Naive B cell (primary cell): ENCODE measurements around the gene TOR1AIP2. TPM values are rescaled to one million over a fixed set of nuclear protein-coding genes. Genes with fewer than 3 reads are reported as not detected.
A peak's percentile ranks its signal among the peaks of the same experiment; 100 is the strongest.

Experiments used
- ATAC-seq, 2 donors: fragments of 150-1000 bp; cut with Tn5 transposase; 2 replicates each; pipeline ENCODE4 v1.10.0; 2021; ENCODE audit warnings: low read depth in 2 of 2, mild to moderate bottlenecking in 2 of 2, moderate library complexity in 2 of 2
- DNase-seq: peaks from one replicate; pipeline ENCODE4 v3.0.0; 2022
- H3K27ac Mint-ChIP-seq, 6 donors: one replicate each; pipeline ENCODE4 v1.8.0; 2020 to 2022; ENCODE audit warnings: mild to moderate bottlenecking in 6 of 6, mixed read lengths in 6 of 6, moderate library complexity in 5 of 6, inconsistent platforms in 2 of 6
- H3K27me3 Mint-ChIP-seq, 3 donors: one replicate each; pipeline ENCODE4 v1.8.0; 2021 to 2022; ENCODE audit warnings: mixed read lengths in 3 of 3, mild to moderate bottlenecking in 1 of 3
- H3K36me3 Mint-ChIP-seq, 2 donors: one replicate each; pipeline ENCODE4 v1.8.0; 2020 to 2022; ENCODE audit warnings: mixed read lengths in 2 of 2, inconsistent platforms in 1 of 2, mild to moderate bottlenecking in 1 of 2
- H3K4me1 Mint-ChIP-seq, 3 donors: one replicate each; pipeline ENCODE4 v1.8.0; 2020 to 2022; ENCODE audit warnings: mixed read lengths in 3 of 3, inconsistent platforms in 1 of 3, mild to moderate bottlenecking in 1 of 3, moderate library complexity in 1 of 3
- H3K4me3 Mint-ChIP-seq, 8 donors: one replicate each; pipeline ENCODE4 v1.8.0; 2020 to 2022; ENCODE audit warnings: mild to moderate bottlenecking in 8 of 8, mixed read lengths in 8 of 8, moderate library complexity in 8 of 8, inconsistent platforms in 2 of 8
- H3K9me3 Mint-ChIP-seq, 7 donors: one replicate each; pipeline ENCODE4 v1.8.0; 2020 to 2022; ENCODE audit warnings: mixed read lengths in 7 of 7, mild to moderate bottlenecking in 5 of 7, inconsistent platforms in 2 of 7, moderate library complexity in 1 of 7
- polyA plus RNA-seq, 6 donors: library from polyadenylated mRNA; unstranded; fragments of 300-500 nt; fragmentation: Illumina TruSeq; gene quantifications; one replicate each; pipeline ENCODE4 v1.2.3, GENCODE V29; 2021; ENCODE audit warnings: low read depth in 6 of 6

TOR1AIP2 gene
- polyA plus RNA-seq, 6 donors from 2014 or later: 9.9 to 18.1 (median 14.2) TPM

DNA sequence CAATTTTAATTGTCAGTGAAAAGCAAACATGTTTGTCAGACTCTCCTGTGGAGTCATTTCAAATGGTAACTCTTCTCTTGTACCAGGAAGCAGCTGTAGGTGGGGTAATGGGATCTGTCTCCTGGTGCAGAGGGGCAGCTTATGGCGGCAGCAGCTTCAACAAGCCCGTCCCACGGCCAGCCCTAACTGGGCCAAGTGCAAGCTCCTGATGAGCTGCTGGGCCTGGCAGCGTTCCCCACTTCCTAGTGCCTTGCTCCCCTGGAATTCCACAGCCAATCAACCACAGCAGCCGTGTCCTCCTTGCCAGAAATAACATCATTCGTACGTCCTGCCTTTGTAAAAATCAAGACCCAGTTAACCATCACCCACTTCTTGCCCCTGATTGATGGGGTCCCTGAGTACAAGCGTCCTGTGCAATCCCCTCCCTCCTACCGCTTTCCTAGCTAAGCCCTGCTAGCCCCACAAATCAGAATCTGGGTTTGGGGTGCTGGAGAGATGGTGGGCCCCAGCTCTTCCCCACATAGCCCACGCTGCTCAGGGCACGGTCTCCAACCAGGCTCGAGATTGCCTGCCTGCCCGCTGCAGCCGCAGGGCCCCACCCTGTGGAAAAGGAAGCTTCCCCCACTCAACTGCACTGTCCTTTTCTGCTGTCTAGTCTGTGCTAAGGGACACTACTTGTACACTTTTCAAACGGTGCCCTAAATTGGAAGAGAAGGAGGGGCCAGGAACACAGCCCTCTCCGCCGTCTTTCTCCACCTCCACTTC lies 61.2 kb downstream of the TOR1AIP2 start:
- no peaks in the 10 kb centered on the region for H3K9me3 Mint-ChIP-seq
- H3K4me3 Mint-ChIP-seq: peak overlapping the region in 6 of 8 donors; percentile 89 to 94 (median 92)
- H3K4me1 Mint-ChIP-seq: peaks cover 16 to 22% (median 17%) of the 10 kb centered on the region in 3 donors
- ATAC-seq: no peak
- no peak for DNase-seq
- H3K27ac Mint-ChIP-seq: peak overlapping the region in 1 of 6 donors; percentile 62
- peaks cover 10 to 55% (median 38%) of the 10 kb centered on the region in 3 donors for H3K27me3 Mint-ChIP-seq
- H3K36me3 Mint-ChIP-seq: no peaks in the 10 kb centered on the region

DNA sequence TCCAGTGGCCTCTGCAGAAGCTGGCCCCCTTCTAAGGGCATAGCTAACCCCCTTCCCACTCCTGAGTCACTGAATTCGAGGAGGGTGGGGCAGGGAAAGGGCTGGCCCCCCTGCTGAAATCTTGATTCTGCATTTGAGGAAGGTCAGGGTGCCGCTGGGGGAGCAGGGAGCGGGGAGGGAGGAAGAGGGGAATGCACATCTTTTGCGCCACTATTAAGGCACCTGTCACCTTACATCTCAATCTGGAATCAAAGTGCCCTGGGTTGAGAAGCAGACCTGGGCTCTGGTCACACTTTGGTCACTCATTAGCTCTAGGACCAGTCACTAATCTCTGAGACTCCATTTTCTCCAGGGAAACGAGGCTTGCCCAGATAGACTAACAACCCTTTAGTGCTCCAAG lies 62.0 kb downstream of the TOR1AIP2 start:
- H3K36me3 Mint-ChIP-seq: no peaks in the 10 kb centered on the region
- ATAC-seq (no peak), DNase-seq (no peak)
- H3K9me3 Mint-ChIP-seq: no peaks in the 10 kb centered on the region
- peak overlapping the region; percentile 89 to 95 (median 92) for H3K4me3 Mint-ChIP-seq
- peaks cover 10 to 62% (median 45%) of the 10 kb centered on the region in 3 donors for H3K27me3 Mint-ChIP-seq
- peaks cover 16 to 22% (median 17%) of the 10 kb centered on the region in 3 donors for H3K4me1 Mint-ChIP-seq
- H3K27ac Mint-ChIP-seq: peak overlapping the region in 3 of 6 donors; percentile 40 to 94 (median 57)

DNA sequence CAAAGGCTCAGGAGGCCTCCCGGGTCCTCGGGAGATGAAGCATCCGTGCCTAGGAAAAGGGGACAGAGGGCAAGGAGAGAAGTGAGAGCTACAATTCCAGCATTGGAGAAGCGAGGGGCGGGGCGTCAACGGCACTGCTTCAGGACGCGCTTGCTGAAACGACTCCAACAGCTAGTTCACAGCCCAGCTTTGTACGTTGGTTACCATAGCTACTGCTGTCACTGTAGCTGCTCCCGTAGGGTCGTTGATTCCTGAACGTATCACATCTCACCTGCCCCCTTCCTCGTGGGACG lies 63.1 kb downstream of the TOR1AIP2 start:
- peak overlapping the region; percentile 89 to 95 (median 92) for H3K4me3 Mint-ChIP-seq
- no peaks in the 10 kb centered on the region for H3K9me3 Mint-ChIP-seq
- no peak for DNase-seq
- H3K27ac Mint-ChIP-seq: peak overlapping the region in 4 of 6 donors; percentile 20 to 94 (median 74)
- H3K4me1 Mint-ChIP-seq: peaks cover 17 to 22% (median 20%) of the 10 kb centered on the region in 3 donors
- no peaks in the 10 kb centered on the region for H3K36me3 Mint-ChIP-seq
- peak; percentile 26 to 40 for ATAC-seq
- peaks cover 15 to 73% (median 57%) of the 10 kb centered on the region in 3 donors for H3K27me3 Mint-ChIP-seq

DNA sequence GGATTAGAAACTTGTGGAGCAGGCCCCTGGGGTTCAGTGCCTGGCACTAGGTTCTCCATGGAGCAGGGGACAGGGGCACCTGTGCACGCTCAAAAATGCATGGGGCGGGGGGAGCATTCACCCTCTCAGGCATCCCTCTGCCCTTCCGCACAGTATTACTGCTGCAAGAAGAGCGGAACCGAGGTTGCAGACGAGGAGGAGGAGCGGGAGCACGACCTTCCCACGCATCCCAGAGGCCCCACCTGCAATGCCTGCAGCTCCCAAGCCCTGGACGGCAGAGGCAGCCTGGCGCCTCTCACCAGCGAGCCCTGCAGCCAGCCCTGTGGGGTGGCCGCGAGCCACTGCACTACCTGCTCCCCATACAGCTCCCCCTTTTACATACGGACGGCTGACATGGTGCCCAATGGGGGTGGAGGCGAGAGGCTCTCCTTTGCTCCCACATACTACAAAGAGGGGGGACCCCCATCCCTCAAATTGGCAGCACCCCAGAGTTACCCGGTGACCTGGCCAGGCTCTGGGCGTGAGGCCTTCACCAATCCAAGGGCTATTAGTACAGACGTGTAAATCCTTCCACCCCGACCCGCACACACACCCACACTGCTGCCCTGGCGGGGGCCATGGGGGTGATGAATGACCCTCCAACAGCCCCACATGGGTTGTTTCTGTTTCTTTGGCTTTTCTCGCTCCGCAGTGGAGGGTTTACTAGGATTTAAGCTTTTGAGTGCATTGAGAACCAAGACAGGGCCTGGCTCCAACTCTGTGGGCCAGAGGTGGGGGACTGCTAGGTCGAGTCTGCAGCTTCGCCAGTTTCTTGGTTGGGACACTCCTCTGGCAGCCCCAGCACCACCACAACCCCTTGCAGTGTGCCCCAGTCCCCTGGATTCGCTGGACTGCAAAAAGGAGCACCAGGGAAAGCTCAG lies 63.7 kb downstream of the TOR1AIP2 start:
- DNase-seq (peak; percentile 8), ATAC-seq (no peak)
- no peaks in the 10 kb centered on the region for H3K9me3 Mint-ChIP-seq
- peak overlapping the region; percentile 82 to 94 (median 92) for H3K4me3 Mint-ChIP-seq
- H3K27me3 Mint-ChIP-seq: peaks cover 15 to 68% (median 57%) of the 10 kb centered on the region in 3 donors
- no peak overlapping the region for H3K27ac Mint-ChIP-seq
- no peaks in the 10 kb centered on the region for H3K36me3 Mint-ChIP-seq
- H3K4me1 Mint-ChIP-seq: peaks cover 17 to 22% (median 20%) of the 10 kb centered on the region in 3 donors

DNA sequence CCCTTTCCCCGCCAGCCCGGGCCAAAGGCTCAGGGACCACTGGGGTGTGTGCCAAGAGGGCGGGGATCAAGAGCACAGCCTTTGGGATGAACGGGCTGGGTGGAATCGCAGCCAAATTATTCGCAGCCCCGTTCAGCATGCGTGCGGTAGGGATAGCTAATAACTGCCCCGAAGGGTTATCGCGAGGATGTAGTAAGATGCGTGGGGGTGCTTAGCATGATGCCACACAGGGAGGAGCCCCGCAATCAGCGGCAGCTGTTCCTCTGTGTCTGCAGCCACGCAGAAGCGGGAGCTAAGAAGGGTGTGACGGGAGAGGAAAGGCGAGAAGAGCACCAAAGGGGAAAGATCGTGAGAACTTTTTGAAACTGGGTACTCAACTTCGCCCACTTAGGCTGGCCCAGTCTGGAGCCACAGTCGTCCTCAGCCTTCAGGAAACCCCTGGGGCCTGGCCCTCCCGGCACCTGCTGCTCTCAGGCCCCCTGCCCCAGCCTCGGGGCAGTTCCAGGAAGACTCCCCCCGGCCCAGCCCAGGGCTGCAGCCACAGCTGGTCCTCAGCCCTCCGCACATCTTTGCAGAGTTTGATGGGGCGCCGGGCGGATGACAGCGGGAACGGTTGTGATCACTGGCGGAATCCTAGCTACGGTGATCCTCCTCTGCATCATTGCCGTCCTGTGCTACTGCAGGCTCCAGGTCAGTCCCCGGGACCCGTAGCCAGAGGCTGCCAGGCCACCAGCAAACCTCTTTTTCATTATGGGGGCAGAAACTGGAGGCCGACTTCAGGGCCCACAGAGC lies 64.9 kb downstream of the TOR1AIP2 start:
- no peak for DNase-seq
- Mint-ChIP-seq H3K4me1 (peaks cover 17 to 22% (median 20%) of the 10 kb centered on the region in 3 donors), H3K36me3 (no peaks in the 10 kb centered on the region), H3K4me3 (peak overlapping the region in 3 of 8 donors; percentile 34 to 82 (median 57)), H3K27ac (peak overlapping the region in 1 of 6 donors; percentile 56), H3K9me3 (no peaks in the 10 kb centered on the region), H3K27me3 (peaks cover 15 to 66% (median 56%) of the 10 kb centered on the region in 3 donors)
- no peak for ATAC-seq

DNA sequence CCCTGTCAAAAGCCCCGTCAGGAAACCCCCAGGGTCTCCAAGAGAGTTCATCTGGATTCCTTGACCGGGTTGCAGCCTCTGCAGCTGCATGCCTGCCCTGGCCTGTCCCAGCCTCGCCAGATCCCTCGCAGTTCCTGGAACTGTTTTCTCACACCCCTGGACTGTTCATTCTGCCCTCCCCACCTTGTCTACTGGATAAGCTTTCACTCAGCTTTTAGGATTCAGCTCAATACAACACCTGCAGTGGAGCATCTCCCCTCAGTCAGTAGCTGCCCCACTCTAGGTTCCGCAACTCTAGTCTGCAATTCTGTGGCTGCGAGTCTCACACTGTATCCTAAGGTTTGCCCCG lies 67.3 kb downstream of the TOR1AIP2 start:
- H3K27me3 Mint-ChIP-seq: peaks cover 17 to 58% (median 47%) of the 10 kb centered on the region in 3 donors
- peaks cover 13 to 16% (median 15%) of the 10 kb centered on the region in 3 donors for H3K4me1 Mint-ChIP-seq
- H3K9me3 Mint-ChIP-seq: no peaks in the 10 kb centered on the region
- ATAC-seq: no peak
- no peaks in the 10 kb centered on the region for H3K36me3 Mint-ChIP-seq
- no peak overlapping the region for H3K4me3 Mint-ChIP-seq
- no peak for DNase-seq
- peak overlapping the region in 1 of 6 donors; percentile 12 for H3K27ac Mint-ChIP-seq

DNA sequence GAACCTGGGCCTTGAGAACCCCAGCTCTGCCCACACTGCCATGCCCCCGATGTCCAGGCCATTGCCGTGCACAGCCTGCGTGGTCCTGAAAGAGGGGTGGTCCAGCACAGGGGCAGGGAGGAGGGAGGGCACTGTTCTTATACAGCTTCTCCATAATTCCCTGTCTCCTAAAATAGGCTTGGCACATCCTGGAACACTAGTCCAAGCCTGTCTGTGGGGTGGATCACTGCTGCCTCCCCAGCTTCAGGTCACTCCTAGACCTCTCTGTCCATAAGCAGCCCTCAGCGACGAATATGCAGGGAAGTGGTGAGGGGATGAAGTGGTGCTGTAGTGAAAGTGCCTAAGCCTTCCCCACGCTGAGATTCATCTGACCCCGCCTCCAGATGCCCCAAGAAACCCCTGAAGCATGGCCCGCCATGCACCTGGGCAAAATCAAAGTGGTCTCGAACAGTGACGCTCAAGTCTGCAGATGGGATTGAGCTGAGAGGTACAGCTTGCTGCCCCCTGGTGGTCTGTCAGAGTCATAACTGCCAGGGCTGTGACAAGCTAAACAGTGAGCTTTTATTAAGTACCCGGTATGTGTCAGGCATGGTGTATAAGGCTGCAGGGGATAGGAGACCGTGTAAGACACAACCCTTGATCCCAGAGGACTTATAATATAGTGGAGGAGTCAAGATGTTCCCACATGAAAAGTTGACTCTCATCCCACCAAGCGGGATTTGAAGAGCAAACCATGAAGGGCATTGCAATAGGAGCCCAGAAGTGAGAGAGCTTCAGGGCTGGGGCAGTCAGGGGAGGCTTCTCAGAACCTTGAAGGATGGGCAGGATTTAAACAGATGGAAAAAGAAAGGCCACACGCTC lies 67.9 kb downstream of the TOR1AIP2 start:
- Mint-ChIP-seq H3K9me3 (no peaks in the 10 kb centered on the region), H3K4me1 (peaks cover 7 to 10% (median 9%) of the 10 kb centered on the region in 3 donors), H3K27me3 (peaks cover 14 to 53% (median 49%) of the 10 kb centered on the region in 3 donors), H3K4me3 (peak overlapping the region in 1 of 8 donors; percentile 41), H3K27ac (peak overlapping the region in 2 of 6 donors; percentile 12 to 17), H3K36me3 (no peaks in the 10 kb centered on the region)
- peak; percentile 54 for DNase-seq
- peak; percentile 73 to 83 for ATAC-seq

DNA sequence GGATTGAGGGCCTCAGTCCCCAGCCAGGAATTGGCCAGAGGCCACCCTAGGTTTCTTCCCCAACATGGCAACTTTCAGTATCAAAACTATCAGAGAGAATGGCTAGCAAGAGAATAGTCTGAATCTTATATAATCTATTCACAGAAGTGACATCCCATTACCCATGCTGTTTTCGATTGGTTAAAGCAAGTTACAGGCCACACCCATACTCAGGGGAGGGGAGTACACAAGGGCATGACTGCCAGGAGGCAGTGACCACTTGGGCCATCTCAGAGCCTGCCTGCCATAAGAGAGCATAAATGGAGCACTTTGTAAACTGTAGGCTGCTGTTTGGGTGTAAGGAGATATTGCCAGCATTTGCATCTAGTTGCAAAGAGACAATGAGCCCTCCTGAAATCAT lies 69.1 kb downstream of the TOR1AIP2 start:
- Mint-ChIP-seq H3K9me3 (peaks cover 0 to 2% (median 0%) of the 10 kb centered on the region in 7 donors), H3K27ac (no peak overlapping the region), H3K4me1 (peaks cover 0 to 4% (median 0%) of the 10 kb centered on the region in 3 donors), H3K36me3 (no peaks in the 10 kb centered on the region), H3K27me3 (peaks cover 11 to 58% (median 49%) of the 10 kb centered on the region in 3 donors), H3K4me3 (peak overlapping the region in 1 of 8 donors; percentile 71)
- no peak for DNase-seq
- no peak for ATAC-seq

DNA sequence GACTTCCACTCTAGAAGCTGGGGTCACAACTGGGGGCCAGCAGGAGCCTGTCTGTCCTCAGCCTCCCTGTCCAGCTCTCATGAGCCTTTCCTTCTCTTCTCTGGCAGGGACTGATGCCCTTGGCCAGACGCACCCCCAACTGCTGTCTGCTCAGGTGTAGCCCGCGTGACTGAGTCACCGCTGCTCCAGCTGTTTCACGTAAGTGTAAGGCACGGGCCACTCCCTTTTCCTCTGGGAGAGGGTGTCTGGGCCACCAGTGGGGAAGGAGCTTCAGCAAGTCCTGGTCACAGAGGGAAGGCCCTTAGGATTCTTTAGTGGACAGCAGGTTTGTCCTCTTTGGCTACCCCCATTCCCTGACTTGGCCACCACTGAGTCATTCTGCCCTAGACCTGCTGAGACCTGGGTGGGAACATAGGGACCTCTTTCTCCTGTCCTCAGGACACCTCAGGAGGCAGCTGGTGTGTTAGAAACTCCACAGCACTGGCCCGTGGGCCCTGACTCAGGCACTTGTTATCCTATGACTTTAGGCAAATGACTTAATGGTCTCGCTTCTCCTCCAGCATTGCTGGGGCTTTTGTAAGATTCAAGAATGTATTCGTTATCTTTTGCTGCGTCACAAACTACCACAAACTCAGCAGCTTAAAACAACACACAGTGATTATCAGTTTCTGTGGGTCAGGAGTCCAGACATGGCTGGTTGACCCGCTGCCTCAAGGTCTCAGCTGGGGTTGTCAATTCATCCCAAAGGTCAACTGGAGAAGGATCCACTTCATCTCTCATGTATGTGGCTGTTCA lies 69.7 kb downstream of the TOR1AIP2 start:
- Mint-ChIP-seq H3K9me3 (peaks cover 0 to 2% (median 0%) of the 10 kb centered on the region in 7 donors), H3K4me1 (peaks cover 0 to 4% (median 0%) of the 10 kb centered on the region in 3 donors), H3K27ac (no peak overlapping the region)

DNA sequence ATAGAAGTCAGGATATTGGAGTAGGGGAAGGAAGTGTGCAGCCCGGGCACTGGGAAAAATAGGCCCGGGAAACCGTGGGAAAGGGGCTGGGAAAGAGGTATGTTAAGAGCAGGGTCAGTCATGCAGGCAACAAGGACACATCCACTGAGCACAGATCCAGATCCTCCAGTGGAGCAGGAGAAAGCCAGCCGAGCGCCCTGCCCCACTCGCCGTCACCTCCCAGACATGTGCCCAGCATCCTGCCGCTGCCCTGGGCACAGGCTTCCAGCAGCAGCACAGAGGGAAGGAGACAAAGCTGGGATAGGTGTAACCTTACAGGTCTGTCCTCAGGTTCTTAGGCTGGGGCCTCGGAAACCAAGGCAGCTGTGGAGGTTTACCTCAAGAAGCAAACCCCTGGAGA lies 70.3 kb downstream of the TOR1AIP2 start:
- Mint-ChIP-seq H3K36me3 (no peaks in the 10 kb centered on the region), H3K27ac (peak overlapping the region in 1 of 6 donors; percentile 20), H3K9me3 (peaks cover 0 to 2% (median 0%) of the 10 kb centered on the region in 7 donors), H3K4me3 (no peak overlapping the region), H3K4me1 (peaks cover 0 to 4% (median 0%) of the 10 kb centered on the region in 3 donors), H3K27me3 (peaks cover 11 to 47% (median 42%) of the 10 kb centered on the region in 3 donors)
- ATAC-seq (no peak), DNase-seq (no peak)

More for the DNA sequence above, 69.7 kb downstream of the TOR1AIP2 start:
- Mint-ChIP-seq H3K27me3 (peaks cover 11 to 52% (median 48%) of the 10 kb centered on the region in 3 donors), H3K36me3 (no peaks in the 10 kb centered on the region), H3K4me3 (no peak overlapping the region)
- no peak for DNase-seq
- no peak for ATAC-seq

DNA sequence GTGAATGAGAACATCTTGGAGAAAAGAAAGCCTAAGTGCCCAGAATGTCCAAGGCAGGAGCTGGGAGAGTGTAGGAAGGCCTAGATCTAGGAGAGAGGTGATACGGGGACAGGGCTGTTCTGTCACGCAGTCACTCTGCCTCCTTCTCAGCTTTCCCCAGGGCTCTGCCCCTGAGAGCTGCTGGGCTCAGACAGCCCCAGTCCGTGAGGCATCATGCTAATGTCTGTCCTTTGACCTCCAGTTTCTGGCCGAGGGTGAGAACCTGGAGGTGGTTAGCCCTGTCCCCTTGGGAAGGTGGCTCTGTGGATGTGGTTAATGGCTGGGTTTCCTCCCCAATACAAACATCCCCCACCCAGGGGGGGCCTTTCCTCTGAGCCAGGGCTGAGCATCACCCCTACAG lies 71.3 kb downstream of the TOR1AIP2 start:
- Mint-ChIP-seq H3K4me1 (peaks cover 0 to 4% (median 0%) of the 10 kb centered on the region in 3 donors), H3K36me3 (no peaks in the 10 kb centered on the region), H3K9me3 (peaks cover 0 to 2% (median 0%) of the 10 kb centered on the region in 7 donors), H3K27ac (no peak overlapping the region), H3K4me3 (no peak overlapping the region), H3K27me3 (peaks cover 11 to 39% (median 35%) of the 10 kb centered on the region in 3 donors)
- DNase-seq (no peak), ATAC-seq (no peak)
